ENCODE measurements around the gene FGF18. TPM values are rescaled to one million over a fixed set of nuclear protein-coding genes. Genes with fewer than 3 reads are reported as not detected.

FGF18 gene
- total RNA-seq, 1 donor from 2014 or later: not detected

DNA sequence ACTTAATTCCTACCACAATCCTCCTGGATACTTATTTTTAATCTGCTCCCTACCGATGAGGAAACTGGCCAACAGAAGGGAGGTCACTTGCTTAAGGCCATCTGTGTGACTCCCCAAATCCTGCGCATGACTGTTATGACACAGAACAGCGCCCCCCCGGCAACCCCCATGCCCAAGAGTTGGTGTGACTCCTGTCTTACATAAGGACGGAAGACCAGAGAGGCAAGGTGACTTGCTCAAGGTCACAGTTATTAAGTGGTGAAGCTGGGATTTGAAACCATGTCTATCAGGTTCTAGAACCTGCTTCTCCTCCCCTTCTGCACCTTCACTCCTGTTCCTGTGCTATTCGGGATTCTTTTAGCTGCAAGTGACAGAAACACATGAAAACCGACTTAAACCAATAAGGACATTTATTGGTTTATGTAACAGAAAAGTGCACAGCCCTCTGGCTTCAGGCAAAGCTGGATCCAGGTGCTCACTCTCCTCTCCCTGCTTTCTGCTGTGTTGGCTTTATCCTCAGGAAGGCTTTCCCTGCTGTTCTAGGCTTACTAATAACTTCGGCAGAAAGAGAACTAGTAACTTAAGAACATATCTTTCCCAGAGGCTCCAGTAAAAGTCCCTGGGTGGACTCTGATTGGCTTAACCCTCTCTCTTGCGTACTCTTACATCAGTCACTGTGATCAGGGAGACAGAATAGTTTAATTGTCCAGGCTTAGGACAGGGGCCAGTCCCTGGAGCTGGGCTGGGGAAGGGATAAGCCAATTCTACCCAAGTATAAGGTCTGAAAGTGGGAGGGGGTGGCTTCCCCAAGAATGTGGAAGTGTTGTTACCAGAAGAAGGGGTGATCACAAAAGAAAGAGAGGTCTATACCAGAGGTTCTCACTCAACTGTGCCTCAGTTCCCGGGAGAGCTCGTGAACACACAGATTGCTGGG, 43.7 kb downstream of the FGF18 start:
- intact Hi-C loops (cut with micrococcal nuclease): no loop called here

DNA sequence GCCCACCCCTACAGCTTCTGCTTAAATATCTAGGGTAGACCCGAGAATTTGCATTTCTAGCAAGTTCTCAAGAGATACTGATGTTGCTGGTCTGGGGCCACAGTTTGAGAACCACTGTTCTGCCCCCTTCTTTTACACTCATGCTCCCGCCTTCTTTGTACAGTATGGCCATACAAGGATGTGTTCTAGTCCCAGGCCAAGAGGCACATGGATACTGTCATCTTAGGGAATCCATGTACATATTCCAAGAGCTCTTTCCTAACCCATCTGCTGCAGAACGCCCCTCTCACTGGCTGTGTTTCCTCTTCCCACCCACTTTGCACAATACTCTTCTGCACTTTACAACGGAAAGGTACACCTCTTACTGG, 44.4 kb downstream of the FGF18 start:
- intact Hi-C loops (cut with micrococcal nuclease): no loop called here

DNA sequence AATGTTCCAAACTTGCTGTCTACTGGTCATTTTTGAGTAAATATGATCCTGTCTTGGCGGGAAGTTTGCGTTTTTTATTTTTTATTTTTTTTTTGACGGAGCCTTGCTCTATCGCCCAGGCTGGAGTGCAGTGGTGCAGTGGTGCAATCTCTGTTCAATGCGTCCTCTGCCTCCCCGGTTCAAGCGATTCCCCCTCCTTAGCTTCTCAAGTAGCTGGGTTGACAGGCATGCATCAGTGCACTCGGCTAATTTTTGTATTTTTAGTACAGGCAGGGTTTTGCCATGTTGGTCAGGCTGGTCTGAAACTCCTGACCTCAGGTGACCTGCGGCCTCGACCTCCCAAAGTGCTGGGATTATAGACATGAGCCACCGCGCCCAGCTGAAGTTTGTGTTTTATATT, 45.4 kb downstream of the FGF18 start:
- intact Hi-C loops (cut with micrococcal nuclease): no loop called here

DNA sequence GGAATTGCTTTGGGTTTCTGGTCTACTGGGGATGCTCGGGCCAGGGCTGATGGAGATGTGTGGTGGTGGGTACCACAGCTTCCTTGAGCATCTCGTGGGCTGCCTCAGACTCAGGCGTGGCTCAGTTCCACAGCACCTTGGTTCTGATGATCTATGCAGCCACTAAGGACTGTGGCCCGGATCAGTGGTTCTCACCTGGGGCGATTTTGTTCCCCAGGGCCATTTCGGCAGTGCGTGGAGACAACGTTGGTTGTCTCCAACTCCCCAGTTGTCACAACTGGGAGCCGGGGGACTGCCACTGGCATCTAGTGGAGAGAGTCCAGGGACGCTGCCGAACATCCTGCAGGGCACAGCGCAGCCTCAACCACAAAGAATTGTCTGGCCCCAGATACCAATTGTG, 47.7 kb downstream of the FGF18 start:
- intact Hi-C loops (cut with micrococcal nuclease): no loop called here

DNA sequence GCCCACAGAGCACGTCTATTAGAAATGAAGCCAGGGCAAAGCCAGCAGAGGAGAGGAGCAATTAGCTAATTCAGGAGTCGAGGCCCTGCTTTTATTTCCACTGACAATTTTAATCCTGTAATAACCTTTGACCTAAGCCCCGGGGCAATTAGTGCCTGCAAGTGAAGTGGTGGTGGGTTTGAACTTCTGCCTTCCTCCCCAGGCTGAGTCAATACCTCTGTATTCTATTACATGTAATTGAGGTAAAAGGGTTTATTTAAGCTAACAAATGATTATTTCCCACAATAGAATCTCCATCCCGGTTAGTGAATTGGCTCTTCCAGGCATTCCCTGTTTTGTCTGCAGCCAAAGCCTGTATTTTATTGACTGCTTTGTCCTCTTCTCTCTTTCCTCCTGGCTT, 49.9 kb downstream of the FGF18 start:
- intact Hi-C loops (cut with micrococcal nuclease): no loop called here

DNA sequence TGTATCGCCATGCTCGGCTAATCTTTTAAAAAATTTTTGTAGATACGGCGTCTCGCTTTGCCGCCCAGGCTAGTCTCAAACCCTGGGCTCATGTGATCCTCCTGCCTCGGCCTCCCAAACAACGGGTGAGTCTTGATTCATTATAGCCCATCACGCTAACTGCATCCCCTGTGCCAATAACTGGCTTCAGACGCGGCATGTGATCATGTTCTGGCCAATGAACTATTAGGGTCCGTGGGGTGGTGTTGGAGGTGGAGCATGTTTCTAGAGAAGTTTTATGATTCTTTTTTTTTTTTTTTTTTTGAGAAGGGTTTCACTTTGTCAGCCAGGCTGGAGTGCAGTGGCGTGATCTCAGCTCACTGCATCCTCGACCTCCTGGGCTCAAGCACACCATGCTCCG, 51.0 kb downstream of the FGF18 start:
- intact Hi-C loops (cut with micrococcal nuclease): no loop called here

DNA sequence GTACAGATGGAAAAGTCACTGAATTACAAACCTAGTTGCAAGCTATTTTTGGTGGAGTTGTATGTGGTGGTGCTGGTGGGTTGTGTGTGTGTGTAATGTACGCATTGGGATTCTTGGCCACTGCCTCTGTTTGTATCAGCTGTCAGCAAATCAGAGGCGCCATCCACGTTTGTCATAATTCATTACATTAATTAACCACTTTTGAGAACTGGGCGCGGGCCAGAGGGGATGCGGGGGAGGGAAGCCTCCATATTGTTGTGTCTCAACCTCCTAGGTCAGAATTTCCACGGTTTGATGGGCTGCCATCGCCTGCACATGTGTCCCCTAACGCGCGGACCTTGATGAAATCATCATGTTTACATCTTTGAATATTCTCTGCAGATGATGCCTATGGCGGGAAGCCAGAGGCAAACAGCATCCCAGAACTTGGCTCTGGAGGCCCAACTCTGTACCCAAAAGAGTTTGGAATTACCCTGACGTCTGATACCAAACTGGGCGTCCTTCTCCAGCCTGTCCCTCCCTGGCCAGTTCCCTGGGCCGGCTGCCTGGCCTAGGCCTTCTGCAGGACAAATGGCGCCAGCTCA, 54.9 kb downstream of the FGF18 start:
- intact Hi-C loops (cut with micrococcal nuclease): no loop called here

DNA sequence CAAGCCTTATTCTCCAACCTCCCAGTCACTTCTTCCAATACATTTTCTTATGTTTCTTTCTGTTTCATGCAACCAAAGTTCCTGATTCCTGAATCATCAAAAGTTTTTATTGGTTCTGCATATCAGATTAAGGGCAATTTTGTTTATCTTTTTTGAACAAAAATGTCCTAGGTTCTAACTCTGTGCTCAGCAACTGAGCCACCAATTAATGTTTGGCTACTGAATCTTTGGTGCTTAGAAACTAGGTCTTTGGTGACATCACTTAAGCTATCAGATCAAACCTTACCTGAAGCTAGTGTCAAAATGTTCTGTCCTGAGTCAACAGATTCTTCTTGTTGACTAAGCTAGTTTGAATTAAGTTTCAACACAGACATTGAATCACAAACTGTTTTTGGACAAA, 56.1 kb downstream of the FGF18 start:
- intact Hi-C loops (cut with micrococcal nuclease): no loop called here

DNA sequence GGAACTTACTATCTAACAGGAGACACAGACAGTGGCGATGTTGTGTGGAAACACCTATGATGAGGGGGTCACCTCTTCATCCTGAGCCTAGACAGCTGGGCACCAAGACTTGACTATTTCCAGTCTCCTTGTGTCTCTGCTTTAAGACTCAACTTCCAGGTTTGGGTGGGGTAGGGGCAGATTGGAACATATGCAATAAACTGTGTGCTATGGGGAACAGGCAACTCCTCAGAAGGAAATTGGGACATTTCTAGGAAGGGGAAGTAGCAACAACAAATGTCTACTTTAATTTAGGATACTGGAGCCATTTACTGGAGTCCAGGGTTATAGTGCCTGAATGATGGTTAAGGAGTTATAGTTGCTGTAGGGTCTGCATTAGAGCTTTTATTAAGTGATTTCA, 57.3 kb downstream of the FGF18 start:
- intact Hi-C loops (cut with micrococcal nuclease): no loop called here

DNA sequence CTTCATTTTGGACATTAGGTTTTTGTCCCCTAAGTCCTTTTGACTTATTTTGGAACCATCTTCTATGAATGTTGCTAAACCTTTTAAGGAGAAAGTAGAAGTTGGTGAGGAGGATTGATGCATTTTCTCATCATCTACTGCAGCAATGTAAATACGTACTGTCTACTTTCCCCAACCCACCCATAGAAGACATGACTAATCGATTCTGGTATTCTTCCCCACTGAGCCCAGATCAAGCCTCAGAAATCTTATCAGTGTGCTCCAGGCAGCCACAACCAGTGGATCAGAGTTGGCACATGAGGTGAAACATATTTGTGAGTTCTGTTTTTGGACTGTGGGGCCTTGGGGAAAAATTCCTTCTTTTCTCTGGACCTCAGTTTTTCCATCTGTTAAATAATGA, 57.7 kb downstream of the FGF18 start:
- intact Hi-C loops (cut with micrococcal nuclease): no loop called here

DNA sequence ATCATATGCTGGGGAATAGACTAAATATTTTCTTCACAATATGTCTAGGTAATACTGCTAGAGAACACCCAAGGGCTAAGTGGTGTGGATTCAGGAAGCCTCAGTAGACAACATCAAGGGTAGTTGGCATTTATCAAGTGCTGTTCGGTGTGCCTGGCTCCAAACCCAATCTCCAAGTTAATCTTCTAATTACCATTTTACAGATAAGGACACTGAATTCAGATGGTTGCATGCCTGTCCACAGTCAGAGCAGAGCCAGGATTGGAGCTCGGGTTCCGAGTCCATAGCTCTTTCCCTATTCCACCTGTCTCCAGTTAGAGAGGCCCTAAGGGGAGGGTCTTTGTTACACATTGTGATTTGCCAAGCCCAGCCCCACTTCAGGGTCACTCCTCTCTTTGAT, 58.2 kb downstream of the FGF18 start:
- intact Hi-C loops (cut with micrococcal nuclease): no loop called here

DNA sequence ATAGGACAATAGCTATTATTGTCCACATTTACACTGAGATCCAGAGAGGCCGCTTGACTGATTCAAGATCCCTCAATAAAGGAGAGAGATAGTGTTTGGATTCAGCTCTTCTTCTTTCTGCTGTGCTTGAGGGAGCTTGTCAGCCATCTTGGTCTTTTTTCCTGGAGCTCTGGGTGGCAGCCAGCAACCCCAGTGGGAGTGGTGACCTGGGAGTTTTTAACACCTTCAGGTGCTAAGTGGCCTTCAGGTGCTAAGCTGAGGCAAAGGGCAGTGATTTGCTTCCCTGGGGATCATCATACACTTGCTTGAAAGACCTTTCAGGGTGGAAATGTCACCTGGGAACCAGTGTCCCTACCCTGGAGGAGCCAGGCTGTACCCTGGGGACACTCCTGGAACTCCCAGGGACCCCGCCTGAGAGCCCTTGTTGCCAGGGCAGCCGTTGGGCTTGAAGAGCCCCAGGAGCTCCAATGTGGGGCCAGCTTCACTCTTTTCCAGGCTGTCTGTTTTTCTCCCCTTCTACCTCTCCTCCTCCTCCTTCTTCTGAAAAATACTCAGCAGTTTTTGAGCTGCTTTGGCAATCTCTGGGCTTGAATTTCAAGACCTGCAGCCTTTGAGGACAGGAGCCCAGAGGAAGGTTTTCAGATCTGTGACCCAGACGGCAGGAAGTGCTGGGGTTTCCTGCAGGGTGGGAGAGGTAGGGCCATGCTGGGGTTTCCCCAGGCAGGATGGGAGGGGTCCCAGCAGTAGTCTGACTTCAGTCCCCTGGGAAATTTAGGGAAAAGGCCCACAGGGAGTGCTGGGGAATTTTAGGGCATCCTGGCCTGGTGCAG, 59.7 kb downstream of the FGF18 start:
- intact Hi-C loops (cut with micrococcal nuclease): no loop called here

DNA sequence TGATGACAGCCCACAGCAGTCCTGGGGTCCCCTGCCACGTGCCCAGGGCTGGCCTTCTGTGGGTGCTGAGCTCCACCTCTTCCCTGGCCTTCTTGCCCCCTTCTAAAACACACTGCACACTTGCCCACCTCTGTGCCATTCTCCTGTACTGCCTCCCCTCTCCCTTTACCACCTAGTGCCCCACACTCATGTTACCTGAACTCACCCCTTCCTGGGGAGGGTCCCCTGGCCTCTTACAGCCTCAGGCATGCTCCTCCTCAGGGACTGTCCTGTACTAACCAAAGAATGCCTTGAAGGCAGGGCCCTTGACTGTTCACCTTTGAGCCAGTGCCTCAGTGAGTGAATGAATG, 60.3 kb downstream of the FGF18 start:
- intact Hi-C loops (cut with micrococcal nuclease): no loop called here

DNA sequence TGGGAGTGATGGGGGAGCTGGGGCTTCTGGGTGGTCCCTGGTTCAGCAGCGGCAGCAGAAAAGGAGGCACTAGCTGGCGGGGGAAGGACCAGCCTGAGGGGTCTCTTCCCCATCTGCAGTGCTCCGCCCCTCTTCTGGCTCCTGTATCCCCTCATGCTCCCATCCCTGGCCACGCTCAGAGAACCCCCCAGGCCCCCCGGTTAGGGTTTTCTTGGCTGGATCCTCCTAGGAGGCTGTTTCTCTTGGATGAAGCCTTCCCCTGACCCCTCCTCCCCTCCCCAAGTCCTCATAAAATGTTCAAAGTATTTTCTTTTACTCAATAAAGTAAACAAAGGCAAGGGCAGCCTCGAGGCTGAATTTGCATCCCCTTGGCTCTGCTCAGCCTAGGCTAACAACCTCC, 60.8 kb downstream of the FGF18 start:
- intact Hi-C loops (cut with micrococcal nuclease): no loop called here

DNA sequence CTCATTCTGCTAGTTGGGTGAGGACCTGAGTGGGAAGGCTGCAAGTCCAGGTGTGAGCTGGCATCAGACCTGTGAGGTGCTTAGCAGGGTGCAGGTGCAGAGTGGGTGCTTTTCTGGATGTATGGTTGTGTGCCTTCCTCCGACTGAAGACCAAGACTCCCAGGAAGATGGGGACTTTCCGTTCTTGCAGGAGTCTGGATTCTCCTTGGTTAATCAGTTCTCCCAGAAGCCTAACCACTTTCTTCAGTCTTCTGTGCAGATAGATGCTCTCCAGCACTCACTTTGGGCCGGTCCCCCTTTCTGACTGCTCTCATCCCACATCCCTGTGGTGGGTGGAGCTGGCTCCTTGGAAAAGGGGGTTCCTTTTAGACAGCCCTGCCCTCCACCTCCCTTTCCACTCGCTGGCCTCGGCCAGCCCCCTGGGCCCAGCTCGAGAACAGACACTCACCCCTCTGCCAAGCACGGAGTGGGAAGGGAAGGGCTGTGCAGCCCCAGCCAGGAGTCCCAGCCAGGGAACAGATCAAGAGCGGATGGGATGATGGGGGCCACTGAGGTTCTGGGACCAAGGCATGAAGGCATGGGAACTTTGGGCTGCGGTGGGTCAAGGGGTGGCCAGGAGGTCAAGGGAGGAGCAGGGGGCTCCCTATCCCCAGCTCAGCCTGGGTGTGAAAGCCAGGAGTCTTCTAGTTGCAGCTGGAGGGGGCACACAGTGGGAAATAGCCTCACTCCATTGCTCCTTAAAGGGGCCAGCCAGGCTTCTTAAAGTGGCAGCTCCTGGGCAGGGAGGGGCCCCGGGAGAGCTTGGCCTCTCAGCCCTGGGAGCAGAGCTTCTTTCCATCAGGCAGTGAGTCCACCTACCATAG, 62.4 kb downstream of the FGF18 start:
- intact Hi-C loops (cut with micrococcal nuclease): no loop called here

DNA sequence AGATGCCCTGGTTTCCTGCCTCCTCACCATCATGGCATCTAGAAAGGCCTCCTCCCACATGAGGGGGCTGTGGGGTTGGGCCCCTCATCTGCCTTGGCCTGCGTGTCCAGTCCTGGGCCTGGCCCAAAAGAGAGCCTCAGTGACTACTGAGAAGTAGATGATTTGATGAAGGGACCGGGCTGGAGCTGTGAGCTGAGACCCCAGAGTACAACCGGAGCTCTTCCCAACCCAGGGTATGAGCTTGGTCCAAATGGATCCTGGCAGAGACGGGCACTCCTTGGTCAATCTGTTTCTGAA, 62.9 kb downstream of the FGF18 start:
- intact Hi-C loops (cut with micrococcal nuclease): no loop called here

DNA sequence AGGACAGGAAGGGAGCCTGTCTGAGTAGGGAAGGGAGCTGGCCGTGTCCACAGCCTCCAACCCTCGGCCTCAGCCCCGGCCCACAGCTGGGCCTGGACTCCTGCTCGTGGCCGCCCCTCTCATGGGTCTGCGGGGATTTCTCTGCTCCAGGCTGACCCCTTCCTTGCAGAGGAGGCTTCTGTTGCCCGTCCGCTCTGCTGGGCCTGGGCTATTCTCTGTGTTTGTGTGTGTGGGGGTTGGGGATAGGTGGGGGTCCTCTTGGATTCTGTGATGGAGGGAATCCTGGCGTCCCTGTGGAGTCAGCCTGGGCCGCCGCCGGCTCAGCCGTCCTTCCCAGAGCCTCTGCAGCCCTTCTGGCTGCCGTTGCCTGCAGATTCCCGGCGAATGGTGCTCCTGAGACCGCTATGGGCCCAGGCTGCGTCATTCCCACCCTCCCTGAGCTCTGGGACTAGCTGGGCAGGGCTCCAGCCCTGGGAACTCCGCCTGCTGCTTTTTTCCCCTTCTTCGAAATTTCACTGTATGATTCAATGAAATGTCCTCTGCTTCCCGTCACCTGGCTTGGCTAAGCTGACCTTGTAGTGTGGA, 64.2 kb downstream of the FGF18 start:
- intact Hi-C loops (cut with micrococcal nuclease): loop anchor here (1.0 kb wide), 2 partner anchors 424 to 810 kb away; no protein-coding TSS in a partner anchor

DNA sequence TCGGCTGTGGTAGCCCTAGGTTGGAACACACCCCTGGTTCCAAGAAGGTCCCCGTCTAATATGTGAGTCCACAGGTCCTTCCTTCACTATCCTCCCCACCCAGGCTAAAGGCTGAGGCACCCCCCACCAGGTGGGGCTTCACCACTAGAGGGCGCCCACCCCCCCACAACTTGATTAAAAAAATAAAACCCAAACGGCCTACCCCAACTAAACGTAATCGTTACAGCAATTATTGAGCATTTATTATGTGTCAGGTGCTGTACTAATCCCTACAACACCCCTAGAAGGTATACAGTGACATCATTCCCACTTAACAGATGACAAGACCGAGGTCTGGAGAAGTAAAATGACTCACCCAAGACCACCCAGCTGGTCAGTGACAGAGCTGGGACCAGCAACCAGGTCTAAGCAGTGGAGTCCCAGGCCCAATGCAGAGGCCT, 65.0 kb downstream of the FGF18 start:
- intact Hi-C loops (cut with micrococcal nuclease): loop anchor here (1.0 kb wide), 2 partner anchors 423 to 809 kb away; no protein-coding TSS in a partner anchor

DNA sequence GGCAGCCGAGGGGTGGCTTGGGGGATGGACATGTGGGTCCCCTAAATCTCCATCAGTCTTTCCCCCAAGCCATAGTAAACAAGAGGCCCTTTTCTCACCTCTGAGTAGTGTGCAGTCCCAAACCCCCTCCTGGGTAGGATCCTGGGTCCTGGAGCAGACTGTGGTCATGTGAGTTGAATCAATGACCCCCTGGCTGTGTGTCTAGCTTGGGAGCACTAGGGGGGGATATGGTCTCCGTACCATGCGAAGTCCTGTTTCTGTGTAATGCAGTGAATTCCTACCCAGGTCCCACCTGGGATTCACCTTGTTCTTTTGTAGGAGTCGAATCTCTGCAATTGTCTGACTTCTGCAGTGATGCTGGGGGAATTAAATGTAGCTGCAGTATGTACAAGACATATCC, 66.2 kb downstream of the FGF18 start:
- intact Hi-C loops (cut with micrococcal nuclease): no loop called here

DNA sequence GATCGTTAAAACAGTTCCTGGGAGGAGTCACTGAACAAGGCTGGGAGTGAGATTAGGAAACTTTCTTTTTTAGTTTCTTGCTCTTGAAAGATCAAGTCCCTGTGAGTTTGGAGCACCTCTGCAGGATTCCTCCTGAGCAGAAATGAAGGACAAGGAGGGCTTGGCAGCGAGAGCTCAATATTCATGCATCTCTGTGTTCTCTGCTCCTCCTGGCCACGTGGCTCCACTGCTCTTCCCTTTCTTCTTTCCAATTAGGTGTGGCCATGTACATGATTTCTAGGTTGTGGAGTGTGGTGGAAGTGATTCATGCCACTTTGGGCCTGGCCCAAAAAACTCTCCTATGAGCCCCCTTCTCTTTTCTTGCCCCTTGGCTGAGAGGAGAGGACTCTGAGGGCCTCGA, 67.2 kb downstream of the FGF18 start:
- intact Hi-C loops (cut with micrococcal nuclease): no loop called here

DNA sequence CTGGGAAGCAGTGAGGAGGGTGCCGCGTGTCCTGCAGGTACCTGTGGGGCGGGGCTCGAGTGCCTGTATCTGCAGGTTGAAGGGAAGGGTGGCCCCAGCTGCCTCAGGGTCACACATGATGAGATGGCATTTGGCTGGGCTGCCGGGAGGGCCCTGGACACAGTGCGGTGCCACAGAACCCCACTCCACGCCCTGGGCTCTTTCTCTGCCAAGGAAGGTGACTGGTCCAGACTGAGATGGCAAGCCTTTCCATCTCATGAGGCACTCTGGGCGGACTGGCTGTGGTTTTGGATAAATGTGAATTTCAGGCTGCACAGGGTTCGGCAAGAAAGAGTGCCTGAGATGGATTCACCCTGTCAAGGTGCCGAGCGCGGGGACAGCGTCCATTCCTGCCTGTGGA, 69.4 kb downstream of the FGF18 start:
- intact Hi-C loops (cut with micrococcal nuclease): no loop called here

Data from T-helper 1 cell treated with Interleukin-12 subunit alpha and Interleukin-12 subunit beta and Interleukin-4 antibody, amounts not matched to agents 30 ng/mL and 1 ng/mL, for 36 hours (primary cell).